ENCODE data around the gene LCTL. TPM values are rescaled to one million over a fixed set of nuclear protein-coding genes. Genes with fewer than 3 reads are reported as not detected.
A peak's percentile ranks its signal among the peaks of the same experiment; 100 is the strongest.

Gene LCTL
- total RNA-seq, 2 donors from 2014 or later = not detected

DNA sequence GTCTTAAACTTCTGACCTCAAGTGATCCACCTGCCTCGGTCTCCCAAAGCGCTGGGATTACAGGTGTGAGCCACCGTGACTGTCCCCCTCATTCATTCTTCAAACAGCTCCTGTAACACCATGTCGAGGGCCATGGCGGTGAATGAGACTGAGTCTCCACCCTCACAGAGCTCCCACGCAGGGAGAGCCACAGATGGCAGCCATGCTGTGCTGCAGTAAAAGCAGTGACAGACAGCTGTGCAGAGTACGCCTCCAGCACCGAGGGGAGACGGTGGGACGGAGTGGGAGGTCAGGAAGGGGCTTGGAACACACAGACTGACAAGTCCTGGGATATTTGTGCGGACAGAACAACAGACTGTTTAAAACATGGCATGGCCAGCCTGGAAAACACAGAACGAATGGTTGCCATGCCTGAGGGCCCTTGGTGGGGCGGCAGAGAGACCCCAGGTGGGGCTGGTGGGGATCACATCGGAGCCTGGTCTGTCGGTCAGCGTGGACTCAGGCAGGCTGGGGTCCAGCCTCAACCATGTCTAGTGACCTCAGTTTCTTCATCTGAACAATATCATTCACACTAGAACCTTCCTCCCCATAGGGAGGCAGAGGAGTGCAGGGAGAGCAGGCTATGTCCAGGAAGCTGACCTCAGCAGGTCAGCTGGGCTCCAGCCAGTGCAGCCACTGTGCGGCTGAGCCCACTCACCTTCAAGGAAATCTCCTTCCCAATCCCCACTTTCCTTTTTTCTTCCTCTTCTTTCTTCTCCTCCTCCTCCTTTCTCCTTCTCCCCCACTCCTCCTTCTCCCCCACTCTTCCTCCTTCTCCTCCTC is 20.6 kb upstream of the LCTL start:
- Mint-ChIP-seq H3K27me3 (peaks cover 7 to 15% of the 10 kb centered on the region in 2 donors), H3K4me1 (ENCODE audit: low read depth in 2 of 2) (no peaks in the 10 kb centered on the region), H3K36me3 (no peaks in the 10 kb centered on the region), H3K9me3 (no peaks in the 10 kb centered on the region), H3K27ac (no peak overlapping the region), H3K4me3 (no peak overlapping the region)
- ATAC-seq (no peak), DNase-seq (ENCODE audit: low spot score) (no peak)

DNA sequence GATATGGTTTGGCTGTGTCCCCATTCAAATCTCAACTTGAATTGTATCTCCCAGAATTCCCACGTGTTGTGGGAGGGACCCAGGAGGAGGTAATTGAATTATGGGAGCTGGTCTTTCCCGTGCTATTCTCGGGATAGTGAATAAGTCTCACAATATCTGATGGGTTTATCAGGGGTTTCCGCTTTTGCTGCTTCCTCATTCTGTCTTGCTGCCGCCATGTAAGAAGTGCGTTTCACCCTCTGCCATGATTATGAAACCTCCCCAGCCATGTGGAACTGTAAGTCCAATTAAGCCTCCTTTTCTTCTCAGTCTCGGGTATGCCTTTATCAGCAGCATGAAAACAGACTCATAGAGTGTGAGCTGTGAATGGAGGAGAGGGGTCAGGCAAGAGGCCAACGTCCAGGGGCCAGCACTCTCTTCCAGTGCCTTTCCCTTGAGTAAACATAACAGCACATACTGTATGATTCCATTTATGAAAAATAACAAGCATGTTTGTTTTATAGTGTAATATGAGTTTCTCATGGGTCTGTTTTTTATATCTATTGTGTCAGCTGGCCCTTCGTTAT is 16.3 kb upstream of the LCTL start:
- ATAC-seq = no peak
- Mint-ChIP-seq H3K36me3 (no peaks in the 10 kb centered on the region), H3K4me1 (ENCODE audit: low read depth in 2 of 2) (no peaks in the 10 kb centered on the region), H3K4me3 (no peak overlapping the region), H3K27ac (no peak overlapping the region), H3K9me3 (no peaks in the 10 kb centered on the region), H3K27me3 (peaks cover 0 to 2% of the 10 kb centered on the region in 2 donors)
- no peak for DNase-seq (ENCODE audit: low spot score)

DNA sequence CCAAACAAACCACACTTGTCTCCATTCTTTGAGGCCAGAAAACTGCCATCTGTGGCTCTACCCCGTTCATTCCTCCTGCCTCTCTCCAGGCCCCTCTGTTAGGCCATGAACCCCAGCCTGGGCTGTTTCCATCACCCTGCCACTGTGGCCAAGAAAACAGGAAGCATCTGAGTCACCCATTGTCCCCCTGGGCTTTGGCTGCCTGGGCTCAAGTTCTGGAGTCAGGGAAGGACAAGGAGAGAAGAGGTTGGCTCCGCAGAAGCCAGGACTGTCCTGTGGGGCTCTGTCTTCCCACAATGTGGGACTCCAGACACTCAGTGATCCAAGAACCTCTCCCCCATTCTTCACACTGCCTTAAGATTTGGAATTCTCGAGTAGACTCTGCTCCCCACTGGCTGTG is 14.8 kb upstream of the LCTL start:
- H3K27ac Mint-ChIP-seq = no peak overlapping the region
- DNase-seq (ENCODE audit: low spot score) (no peak), ATAC-seq (no peak)
- no peaks in the 10 kb centered on the region for H3K27me3 Mint-ChIP-seq
- no peaks in the 10 kb centered on the region for H3K9me3 Mint-ChIP-seq
- no peaks in the 10 kb centered on the region for H3K36me3 Mint-ChIP-seq
- H3K4me3 Mint-ChIP-seq = no peak overlapping the region
- no peaks in the 10 kb centered on the region for H3K4me1 Mint-ChIP-seq (ENCODE audit: low read depth in 2 of 2)

DNA sequence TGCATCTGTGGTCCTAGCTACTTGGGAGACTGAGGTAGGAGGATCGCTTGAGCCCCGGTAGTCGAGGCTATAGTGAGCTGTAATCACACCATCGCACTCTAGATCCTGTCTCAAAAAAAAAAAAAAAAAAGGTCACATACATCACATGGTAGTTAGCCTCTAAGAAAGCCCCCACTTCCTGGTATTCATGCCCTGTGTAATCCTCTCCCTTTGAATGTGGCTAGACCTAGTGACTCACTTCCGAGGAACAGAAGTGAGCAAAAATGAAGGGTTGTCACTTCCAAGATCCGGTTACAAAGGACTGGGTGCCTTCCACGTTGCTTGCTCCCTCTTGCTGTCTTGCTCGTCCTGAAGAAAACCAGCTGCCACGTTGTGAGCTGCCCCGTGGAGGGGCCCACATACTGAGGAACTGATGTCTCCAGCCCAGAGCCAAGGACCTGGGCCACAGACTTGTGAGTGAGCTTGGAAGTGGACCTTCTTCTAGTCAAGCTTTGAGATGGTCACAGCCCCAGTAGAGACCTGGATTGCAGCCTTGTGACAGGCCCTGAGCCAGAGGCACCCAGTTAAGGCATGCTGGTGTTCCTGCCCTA is 12.6 kb upstream of the LCTL start:
- no peak for DNase-seq (ENCODE audit: low spot score)
- Mint-ChIP-seq H3K27ac (peak overlapping the region in 1 of 2 donors; percentile 10), H3K4me3 (no peak overlapping the region), H3K27me3 (no peaks in the 10 kb centered on the region), H3K36me3 (no peaks in the 10 kb centered on the region), H3K9me3 (no peaks in the 10 kb centered on the region), H3K4me1 (ENCODE audit: low read depth in 2 of 2) (peaks cover 6 to 9% of the 10 kb centered on the region in 2 donors)
- ATAC-seq = peak; percentile 56 to 83

DNA sequence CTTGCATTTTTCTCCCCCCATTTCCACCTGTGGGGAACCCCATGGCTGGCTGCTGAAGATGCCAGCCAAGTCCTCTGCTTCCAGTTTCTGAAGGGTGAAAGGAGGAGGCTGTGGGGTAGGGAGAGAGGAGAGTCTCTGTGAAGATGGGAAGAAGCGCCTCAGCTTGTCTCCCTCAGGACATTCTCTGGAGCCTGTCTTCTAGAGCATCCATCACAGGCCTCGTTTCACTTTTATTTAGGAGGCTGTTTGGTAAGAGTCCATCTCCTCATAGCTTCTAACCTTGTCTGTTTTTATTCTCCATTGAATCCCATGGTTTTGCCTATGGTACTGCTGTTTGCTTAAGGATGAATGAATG is 8.8 kb upstream of the LCTL start:
- DNase-seq (ENCODE audit: low spot score) = no peak
- Mint-ChIP-seq H3K4me1 (ENCODE audit: low read depth in 2 of 2) (peaks cover 6 to 10% of the 10 kb centered on the region in 2 donors), H3K4me3 (no peak overlapping the region), H3K9me3 (no peaks in the 10 kb centered on the region), H3K36me3 (no peaks in the 10 kb centered on the region), H3K27ac (no peak overlapping the region), H3K27me3 (no peaks in the 10 kb centered on the region)
- no peak for ATAC-seq

DNA sequence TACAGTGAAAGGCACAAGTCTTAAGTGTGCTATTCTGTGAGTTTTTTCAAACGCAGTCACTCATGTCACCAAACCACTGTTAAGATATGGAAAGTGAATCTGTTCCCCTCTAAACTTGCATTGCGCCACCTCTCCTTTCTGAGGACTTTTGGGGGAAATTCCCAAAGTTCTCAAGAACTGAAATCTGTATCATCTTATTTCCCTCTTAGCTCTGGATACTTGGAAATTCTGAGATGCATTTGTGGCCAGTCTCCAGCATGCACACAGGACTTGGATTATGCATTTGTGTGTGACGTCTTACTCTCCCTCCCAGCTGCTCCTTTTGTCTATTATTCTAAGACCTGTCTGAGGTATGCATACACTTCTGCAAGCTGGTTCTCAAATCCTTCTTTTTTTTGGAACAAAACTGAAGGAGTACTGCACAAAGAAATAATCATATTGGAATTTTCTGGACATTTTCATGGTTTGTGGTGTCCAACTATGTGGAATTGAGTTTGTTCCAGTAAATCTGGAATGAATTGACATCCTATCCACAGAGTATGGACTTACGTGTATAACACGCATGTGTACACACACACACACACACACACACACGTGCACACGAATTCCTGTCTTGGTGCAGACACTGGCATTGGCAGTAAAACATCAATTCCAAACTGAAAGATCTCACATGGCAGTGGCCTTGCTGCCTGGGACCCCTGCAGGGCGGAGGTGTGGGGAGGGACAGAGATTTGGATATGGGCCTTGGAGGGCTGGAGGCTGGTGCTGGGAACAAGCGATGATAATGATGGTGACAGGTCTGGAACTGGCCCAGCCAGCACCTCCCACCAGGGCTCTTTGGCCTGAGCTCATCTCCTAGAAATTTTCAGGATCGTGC is 8.2 kb upstream of the LCTL start:
- H3K4me1 Mint-ChIP-seq (ENCODE audit: low read depth in 2 of 2) = peaks cover 6 to 10% of the 10 kb centered on the region in 2 donors
- no peak for ATAC-seq
- no peaks in the 10 kb centered on the region for H3K9me3 Mint-ChIP-seq
- no peak overlapping the region for H3K4me3 Mint-ChIP-seq
- no peak for DNase-seq (ENCODE audit: low spot score)
- no peak overlapping the region for H3K27ac Mint-ChIP-seq
- no peaks in the 10 kb centered on the region for H3K27me3 Mint-ChIP-seq
- no peaks in the 10 kb centered on the region for H3K36me3 Mint-ChIP-seq

DNA sequence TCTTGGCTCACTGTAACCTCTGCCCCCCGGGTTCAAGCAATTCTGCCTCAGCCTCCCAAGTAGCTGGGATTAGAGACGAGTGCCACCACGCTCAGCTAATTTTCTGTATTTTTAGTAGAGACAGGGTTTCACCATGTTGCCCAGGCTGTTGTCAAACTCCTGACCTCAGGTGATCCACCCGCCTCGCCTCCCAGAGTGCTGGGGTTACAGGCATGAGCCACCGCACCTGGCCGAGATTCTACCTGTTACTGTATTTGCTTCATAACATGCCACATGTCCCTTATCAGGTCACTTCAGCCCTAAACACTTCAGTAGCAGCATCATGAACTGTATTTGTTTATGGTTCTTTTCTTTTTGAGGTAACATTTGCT is 7.5 kb upstream of the LCTL start:
- ATAC-seq (no peak), DNase-seq (ENCODE audit: low spot score) (no peak)
- no peaks in the 10 kb centered on the region for H3K36me3 Mint-ChIP-seq
- H3K4me1 Mint-ChIP-seq (ENCODE audit: low read depth in 2 of 2) = peaks cover 6 to 10% of the 10 kb centered on the region in 2 donors
- no peak overlapping the region for H3K4me3 Mint-ChIP-seq
- H3K27ac Mint-ChIP-seq = no peak overlapping the region
- H3K9me3 Mint-ChIP-seq = no peaks in the 10 kb centered on the region
- no peaks in the 10 kb centered on the region for H3K27me3 Mint-ChIP-seq

DNA sequence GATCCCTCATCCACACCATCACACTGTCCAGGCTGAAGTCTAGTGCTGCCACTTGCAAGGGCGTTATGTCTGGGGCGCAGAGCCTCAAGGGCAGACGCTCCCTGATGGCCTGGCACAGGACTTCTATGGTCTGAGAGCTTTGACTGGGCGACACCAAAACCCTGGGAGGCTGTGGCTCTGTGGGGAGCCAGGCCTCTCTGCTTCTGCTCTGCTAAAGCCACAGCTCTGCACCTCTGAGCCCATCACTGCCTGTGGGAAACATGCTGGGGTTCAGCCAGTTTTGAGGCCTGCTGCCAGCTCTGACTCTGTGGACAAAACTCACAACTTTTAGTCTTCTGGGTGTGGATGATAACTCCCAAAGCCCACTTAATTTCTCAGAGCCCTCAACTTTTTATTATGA is 6.3 kb upstream of the LCTL start:
- H3K4me3 Mint-ChIP-seq = no peak overlapping the region
- H3K27me3 Mint-ChIP-seq = no peaks in the 10 kb centered on the region
- ATAC-seq (no peak), DNase-seq (ENCODE audit: low spot score) (no peak)
- H3K4me1 Mint-ChIP-seq (ENCODE audit: low read depth in 2 of 2) = peaks cover 6 to 11% of the 10 kb centered on the region in 2 donors
- no peaks in the 10 kb centered on the region for H3K36me3 Mint-ChIP-seq
- no peaks in the 10 kb centered on the region for H3K9me3 Mint-ChIP-seq
- no peak overlapping the region for H3K27ac Mint-ChIP-seq

DNA sequence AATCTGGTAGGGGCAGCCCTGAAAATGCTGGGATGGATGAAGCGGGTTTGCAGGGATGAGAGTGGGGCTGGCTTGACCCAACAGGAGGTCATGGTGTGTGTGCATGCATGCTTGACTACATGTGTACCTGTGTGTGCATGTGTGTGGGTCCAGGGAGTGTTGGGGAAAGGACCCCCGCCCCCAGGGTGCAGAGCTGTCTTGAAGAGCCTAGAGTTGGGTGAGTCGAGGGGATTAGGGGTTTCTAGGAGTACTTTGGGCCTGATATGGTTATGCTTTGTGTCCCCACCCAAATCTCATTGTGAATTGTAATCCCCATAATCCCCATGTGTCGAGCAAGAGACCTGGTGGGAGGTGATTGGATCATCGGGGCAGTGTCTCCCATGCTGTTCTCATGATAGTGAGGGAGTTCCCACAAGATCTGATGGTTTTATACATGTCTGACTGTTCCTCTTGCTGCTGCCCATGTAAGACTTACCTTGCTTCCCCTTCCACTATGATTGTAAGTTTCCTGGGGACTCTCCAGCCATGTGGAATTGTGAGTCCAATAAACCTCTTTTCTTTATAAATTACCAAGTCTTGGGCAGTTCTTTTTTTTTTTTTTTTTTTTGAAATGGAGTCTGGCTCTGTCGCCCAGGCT is 5.2 kb upstream of the LCTL start:
- DNase-seq (ENCODE audit: low spot score) = no peak

DNA sequence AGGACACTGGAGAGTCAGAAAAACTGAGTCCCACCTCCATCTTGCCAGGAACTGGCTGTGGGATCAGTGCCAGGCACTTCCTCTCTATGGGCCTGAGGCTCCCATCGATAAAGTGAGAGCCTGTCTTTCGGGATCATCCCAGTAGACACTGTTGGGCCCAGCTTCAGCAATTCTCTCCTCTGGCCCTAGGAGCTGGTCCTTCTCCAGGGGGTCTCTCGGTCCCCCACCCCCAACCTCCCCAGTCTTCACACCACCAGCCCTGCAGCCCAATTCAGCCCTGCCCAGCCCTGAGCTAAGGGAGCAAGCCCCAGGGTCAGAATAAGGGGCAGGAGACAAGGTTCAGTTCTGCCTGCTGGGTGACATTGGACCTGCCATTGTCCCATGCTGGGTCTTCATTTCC is 4.5 kb upstream of the LCTL start:
- Mint-ChIP-seq H3K4me1 (ENCODE audit: low read depth in 2 of 2) (peaks cover 16% of the 10 kb centered on the region in 2 donors), H3K27ac (no peak overlapping the region), H3K36me3 (no peaks in the 10 kb centered on the region), H3K27me3 (no peaks in the 10 kb centered on the region), H3K4me3 (no peak overlapping the region), H3K9me3 (no peaks in the 10 kb centered on the region)
- no peak for DNase-seq (ENCODE audit: low spot score)
- ATAC-seq = no peak

More for the DNA sequence above, 5.2 kb upstream of the LCTL start:
- H3K9me3 Mint-ChIP-seq = no peaks in the 10 kb centered on the region
- no peaks in the 10 kb centered on the region for H3K36me3 Mint-ChIP-seq
- no peak for ATAC-seq
- H3K27me3 Mint-ChIP-seq = no peaks in the 10 kb centered on the region
- peaks cover 16% of the 10 kb centered on the region in 2 donors for H3K4me1 Mint-ChIP-seq (ENCODE audit: low read depth in 2 of 2)
- H3K4me3 Mint-ChIP-seq = no peak overlapping the region
- no peak overlapping the region for H3K27ac Mint-ChIP-seq

DNA sequence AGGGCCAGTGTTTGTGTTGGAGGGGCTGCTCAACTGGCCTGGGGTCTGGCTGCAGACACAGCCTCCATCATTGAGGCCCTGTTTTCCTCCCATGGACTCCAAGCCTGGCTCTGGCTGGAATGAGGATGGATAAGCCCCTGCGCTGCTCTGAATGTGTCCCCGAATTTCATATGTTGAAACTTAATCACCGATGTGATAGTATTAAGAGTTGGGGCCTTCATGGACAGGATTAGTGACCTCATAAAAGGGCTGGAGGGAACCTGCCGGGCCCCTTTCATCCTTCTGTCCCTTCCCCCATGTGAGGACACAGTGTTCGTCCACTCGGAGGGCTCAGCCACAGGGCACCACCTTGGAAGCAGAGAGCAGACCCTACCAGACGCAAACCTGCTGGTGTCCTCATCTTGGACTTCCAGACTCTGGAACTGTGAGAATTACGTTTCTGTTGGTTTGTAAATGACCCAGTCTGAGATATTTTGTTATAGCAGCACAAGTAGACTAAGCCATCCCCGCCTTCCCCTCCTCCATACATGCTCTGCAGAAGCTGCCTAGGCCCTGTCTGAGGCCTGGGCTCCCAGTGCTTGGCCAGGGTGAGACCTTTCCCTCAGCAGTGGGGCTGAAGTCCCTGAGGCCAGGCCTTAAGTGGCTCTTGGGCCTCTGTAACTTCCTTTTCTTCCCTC is 3.8 kb upstream of the LCTL start:
- Mint-ChIP-seq H3K9me3 (no peaks in the 10 kb centered on the region), H3K36me3 (no peaks in the 10 kb centered on the region), H3K4me3 (no peak overlapping the region), H3K27ac (no peak overlapping the region), H3K27me3 (no peaks in the 10 kb centered on the region), H3K4me1 (ENCODE audit: low read depth in 2 of 2) (peaks cover 16% of the 10 kb centered on the region in 2 donors)
- ATAC-seq = no peak
- no peak for DNase-seq (ENCODE audit: low spot score)

DNA sequence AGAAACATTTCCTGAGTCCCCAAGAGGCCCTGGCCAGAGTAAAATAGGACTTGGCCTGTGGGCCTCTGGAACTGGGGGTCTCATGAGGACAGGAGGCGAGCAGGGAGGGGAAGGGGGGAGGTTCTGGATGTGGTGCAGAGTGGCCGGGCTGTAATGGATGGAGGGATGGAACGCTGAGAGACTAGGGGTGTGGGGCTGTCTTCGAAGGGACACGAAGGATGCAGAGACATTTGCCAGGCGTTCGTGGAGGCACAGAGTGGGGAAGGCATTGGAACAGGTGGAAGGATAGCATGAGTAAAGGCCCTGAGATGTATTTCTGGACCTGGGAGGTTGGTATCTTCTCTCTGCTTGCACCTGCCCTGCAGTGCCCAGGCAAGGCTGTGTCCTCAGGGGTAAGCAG is 2.1 kb upstream of the LCTL start:
- no peaks in the 10 kb centered on the region for H3K36me3 Mint-ChIP-seq
- H3K27ac Mint-ChIP-seq = no peak overlapping the region
- H3K9me3 Mint-ChIP-seq = no peaks in the 10 kb centered on the region
- no peak for ATAC-seq
- peaks cover 6 to 10% of the 10 kb centered on the region in 2 donors for H3K4me1 Mint-ChIP-seq (ENCODE audit: low read depth in 2 of 2)
- H3K27me3 Mint-ChIP-seq = no peaks in the 10 kb centered on the region
- no peak for DNase-seq (ENCODE audit: low spot score)
- no peak overlapping the region for H3K4me3 Mint-ChIP-seq

DNA sequence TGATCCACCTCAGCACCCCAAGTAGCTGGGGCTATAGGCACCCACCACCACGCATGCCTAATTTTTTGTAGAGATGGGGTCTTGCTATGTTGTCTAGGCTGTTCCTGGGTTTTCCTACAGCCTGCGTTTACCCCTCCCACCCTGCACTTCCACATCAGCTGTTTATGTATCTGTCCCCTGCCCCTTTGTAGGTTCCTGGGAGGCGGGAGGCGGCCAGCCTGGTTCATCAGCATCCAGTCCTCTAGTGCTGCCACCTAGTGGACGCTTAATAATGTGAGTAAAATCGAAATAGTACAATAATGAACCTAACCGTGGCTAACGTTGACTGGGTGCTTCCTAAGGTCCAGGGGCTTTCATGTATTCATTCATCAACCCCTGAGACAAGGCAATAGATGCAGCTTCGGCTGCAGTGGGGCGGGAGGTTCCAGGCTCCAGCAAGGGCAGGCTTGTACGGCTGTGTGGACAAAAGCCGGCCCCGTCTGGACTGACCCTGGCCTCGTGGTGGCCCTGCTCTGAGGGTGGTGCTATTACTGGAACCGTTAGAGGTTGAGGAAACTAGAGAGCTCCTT is 1.2 kb upstream of the LCTL start:
- ATAC-seq = no peak
- peaks cover 6 to 10% of the 10 kb centered on the region in 2 donors for H3K4me1 Mint-ChIP-seq (ENCODE audit: low read depth in 2 of 2)
- H3K27me3 Mint-ChIP-seq = no peaks in the 10 kb centered on the region
- peak overlapping the region; percentile 28 for H3K4me3 Mint-ChIP-seq
- no peaks in the 10 kb centered on the region for H3K9me3 Mint-ChIP-seq
- peak overlapping the region; percentile 7 to 45 for H3K27ac Mint-ChIP-seq
- no peak for DNase-seq (ENCODE audit: low spot score)
- H3K36me3 Mint-ChIP-seq = no peaks in the 10 kb centered on the region

All from natural killer cell treated with Interleukin-12 subunit alpha and Interleukin-12 subunit beta and Interleukin-15 and Interleukin-18, amount 100 ng/mL, for 72 hours (primary cell).